GM19467 (cell line): ENCODE measurements around the gene PPM1H.
A peak's percentile ranks its signal among the peaks of the same experiment; 100 is the strongest.

Source experiments
- ATAC-seq: cut with Tn5 transposase; IDR thresholded peaks from one replicate; pipeline ENCODE4 v1.9.1; 2021; ENCODE audit warnings: mild to moderate bottlenecking, moderate library complexity; ENCODE audit not compliant: unreplicated experiment

The PPM1H gene

GRCh38 chr12:62802321-62802720 lies 132.6 kb downstream of the PPM1H start:
- no peak for ATAC-seq

GRCh38 chr12:62801796-62802195 lies 133.2 kb downstream of the PPM1H start:
- no peak for ATAC-seq

- ATAC-seq: no peak
These were observed 134.1 kb downstream of the PPM1H start for GRCh38 chr12:62800707-62801400.

GRCh38 chr12:62799766-62800406 lies 135.1 kb downstream of the PPM1H start:
- ATAC-seq: no peak

GRCh38 chr12:62799126-62799736 lies 135.7 kb downstream of the PPM1H start:
- peak; percentile 82 for ATAC-seq

GRCh38 chr12:62794218-62794583 lies 140.7 kb downstream of the PPM1H start:
- ATAC-seq: no peak

GRCh38 chr12:62793256-62794217 lies 141.4 kb downstream of the PPM1H start:
- ATAC-seq: peak; percentile 62

GRCh38 chr12:62792236-62792870 lies 142.6 kb downstream of the PPM1H start:
- ATAC-seq: no peak

GRCh38 chr12:62789851-62790250 lies 145.1 kb downstream of the PPM1H start:
- ATAC-seq: no peak

- ATAC-seq: no peak
These were observed 147.3 kb downstream of the PPM1H start for GRCh38 chr12:62787611-62788010.

- no peak for ATAC-seq
These were observed 147.9 kb downstream of the PPM1H start for GRCh38 chr12:62787023-62787422.

- no peak for ATAC-seq
These were observed 148.9 kb downstream of the PPM1H start for GRCh38 chr12:62785941-62786559.

- ATAC-seq: no peak
These were observed 150.4 kb downstream of the PPM1H start for GRCh38 chr12:62784576-62784975.

GRCh38 chr12:62783881-62784280 lies 151.1 kb downstream of the PPM1H start:
- ATAC-seq: no peak

- ATAC-seq: no peak
These were observed 153.6 kb downstream of the PPM1H start for GRCh38 chr12:62781136-62781880.

GRCh38 chr12:62779488-62779887 lies 155.5 kb downstream of the PPM1H start:
- no peak for ATAC-seq

- ATAC-seq: no peak
These were observed 156.8 kb downstream of the PPM1H start for GRCh38 chr12:62778187-62778586.

GRCh38 chr12:62776997-62777396 lies 158.0 kb downstream of the PPM1H start:
- no peak for ATAC-seq

- no peak for ATAC-seq
These were observed 158.4 kb downstream of the PPM1H start for GRCh38 chr12:62776575-62776974.

- no peak for ATAC-seq
These were observed 160.2 kb downstream of the PPM1H start for GRCh38 chr12:62774794-62775193.
